Measurements from ENCODE around the gene MINDY4. TPM values are rescaled to one million over a fixed set of nuclear protein-coding genes. Genes with fewer than 3 reads are reported as not detected.

Gene MINDY4
- total and polyA plus RNA-seq, 2 of the 4 experiments (the other 2 are of a cell fraction), result 1.8 to 3.6 TPM

DNA sequence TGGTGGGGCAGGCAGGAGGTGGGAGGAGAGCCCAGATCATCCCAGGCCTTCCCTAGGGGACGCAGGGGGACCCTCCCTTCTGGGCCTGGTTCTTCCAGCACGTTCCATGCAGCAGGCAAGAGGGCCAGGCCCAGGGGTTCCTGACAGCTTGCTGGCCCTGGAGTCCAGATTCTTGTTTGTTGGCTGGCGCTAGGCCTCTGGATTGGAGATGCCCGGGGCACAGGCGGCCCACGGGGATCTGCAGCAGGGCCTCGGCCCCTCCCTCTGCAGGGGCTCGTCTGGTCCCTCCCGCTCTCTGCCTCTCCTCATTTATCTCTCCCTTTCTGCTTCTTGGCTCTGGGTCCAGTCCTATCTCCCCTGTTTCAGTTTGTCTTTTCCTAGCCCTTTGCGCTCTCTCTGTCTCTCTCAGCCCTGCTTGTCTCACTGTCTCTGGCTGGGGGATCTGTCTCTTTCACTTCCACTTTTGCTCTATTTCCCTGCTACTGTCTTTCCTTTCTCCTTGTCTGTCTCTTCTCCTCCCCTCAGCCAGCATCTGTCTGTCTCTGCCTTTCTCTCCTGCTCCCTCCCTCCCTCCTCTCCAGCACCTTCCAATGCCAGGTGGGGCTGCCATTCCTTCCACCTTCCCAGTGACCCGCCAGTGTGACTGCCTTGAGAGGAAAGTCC is 139.3 kb downstream of the MINDY4 start:
- no peak overlapping the region for H3K14ac ChIP-seq (replicated peaks; ENCODE audit: low read depth, low read length)
- no peaks in the 10 kb centered on the region for H3K79me1 ChIP-seq (ENCODE audit: low read depth in 1 of 2, low read length in 2 of 2)
- no peak overlapping the region for H2AK5ac ChIP-seq (ENCODE audit: low read depth, low read length)
- H3K36me3 ChIP-seq (ENCODE audit: control insufficient read depth, insufficient read depth, low read length), result no peaks in the 10 kb centered on the region
- H3K23ac ChIP-seq (ENCODE audit: low read depth, low read length), result no peak overlapping the region
- H3K9me3 ChIP-seq (ENCODE audit: control insufficient read depth, insufficient read depth, low read length), result no peaks in the 10 kb centered on the region
- no peaks in the 10 kb centered on the region for H4K20me1 ChIP-seq (ENCODE audit: insufficient read depth, low read length)
- no peak overlapping the region for H3K9ac ChIP-seq (ENCODE audit: low read depth, low read length)
- peaks cover 7% of the 10 kb centered on the region for H3K4me1 ChIP-seq (ENCODE audit: control insufficient read depth, insufficient read depth, low read length)
- H3K56ac ChIP-seq (ENCODE audit: extremely low read depth, insufficient read depth, low read length), result no peak overlapping the region
- intact Hi-C loops (cut with micrococcal nuclease), result no loop called here
- no peak overlapping the region for H2BK5ac ChIP-seq (ENCODE audit: low read depth, low read length, poor library complexity, severe bottlenecking)
- no TSS peak for BruUV-seq (replicated peaks)
- TF ChIP-seq, protein P1, sequence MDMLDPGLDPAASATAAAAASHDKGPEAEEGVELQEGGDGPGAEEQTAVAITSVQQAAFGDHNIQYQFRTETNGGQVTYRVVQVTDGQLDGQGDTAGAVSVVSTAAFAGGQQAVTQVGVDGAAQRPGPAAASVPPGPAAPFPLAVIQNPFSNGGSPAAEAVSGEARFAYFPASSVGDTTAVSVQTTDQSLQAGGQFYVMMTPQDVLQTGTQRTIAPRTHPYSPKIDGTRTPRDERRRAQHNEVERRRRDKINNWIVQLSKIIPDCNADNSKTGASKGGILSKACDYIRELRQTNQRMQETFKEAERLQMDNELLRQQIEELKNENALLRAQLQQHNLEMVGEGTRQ (IDR thresholded peaks at IDR 0.05; ENCODE audit: low read depth, low read length), result no peak
- no peak for TF ChIP-seq BHLHE40 (IDR thresholded peaks at IDR 0.05; ENCODE audit: low read depth, low read length)
- TF ChIP-seq FOS (IDR thresholded peaks at IDR 0.05; ENCODE audit: low read depth, low read length), result no peak
- TF ChIP-seq, protein P2, sequence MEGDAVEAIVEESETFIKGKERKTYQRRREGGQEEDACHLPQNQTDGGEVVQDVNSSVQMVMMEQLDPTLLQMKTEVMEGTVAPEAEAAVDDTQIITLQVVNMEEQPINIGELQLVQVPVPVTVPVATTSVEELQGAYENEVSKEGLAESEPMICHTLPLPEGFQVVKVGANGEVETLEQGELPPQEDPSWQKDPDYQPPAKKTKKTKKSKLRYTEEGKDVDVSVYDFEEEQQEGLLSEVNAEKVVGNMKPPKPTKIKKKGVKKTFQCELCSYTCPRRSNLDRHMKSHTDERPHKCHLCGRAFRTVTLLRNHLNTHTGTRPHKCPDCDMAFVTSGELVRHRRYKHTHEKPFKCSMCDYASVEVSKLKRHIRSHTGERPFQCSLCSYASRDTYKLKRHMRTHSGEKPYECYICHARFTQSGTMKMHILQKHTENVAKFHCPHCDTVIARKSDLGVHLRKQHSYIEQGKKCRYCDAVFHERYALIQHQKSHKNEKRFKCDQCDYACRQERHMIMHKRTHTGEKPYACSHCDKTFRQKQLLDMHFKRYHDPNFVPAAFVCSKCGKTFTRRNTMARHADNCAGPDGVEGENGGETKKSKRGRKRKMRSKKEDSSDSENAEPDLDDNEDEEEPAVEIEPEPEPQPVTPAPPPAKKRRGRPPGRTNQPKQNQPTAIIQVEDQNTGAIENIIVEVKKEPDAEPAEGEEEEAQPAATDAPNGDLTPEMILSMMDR (conservative IDR thresholded peaks at IDR 0.05; ENCODE audit: low read depth, low read length), result no peak
- dilution Hi-C loops (cut with HindIII; ENCODE audit: low sequenced_read_pairs, unreplicated experiment), result no loop called here
- CTCF ChIA-PET, result no interaction called here
- POLR2A ChIA-PET (ENCODE audit: unreplicated experiment), result no interaction called here
- no peak overlapping the region for H3K4me3 ChIP-seq (ENCODE audit: insufficient read depth, low read depth, low read length)
- 79% methylated on average over 6 of the region's 11 CpGs; no CpG with 5 or more reads in 1 of the 2 experiments for WGBS, 2 experiments (ENCODE audit: extremely low coverage in 2 of 2, insufficient read length in 1 of 2)
- no peak overlapping the region for H2BK20ac ChIP-seq (ENCODE audit: low read depth, low read length)
- peaks cover 3% of the 10 kb centered on the region; the same call in 1 of the 2 replicates for H3K27me3 ChIP-seq (ENCODE audit: control insufficient read depth, insufficient read depth, low read length)
- H3K4me2 ChIP-seq (ENCODE audit: low read depth, low read length), result no peak overlapping the region
- in situ Hi-C loops (cut with MboI; ENCODE audit: low sequenced_read_pairs), result no loop called here
- no peak overlapping the region for H2BK15ac ChIP-seq (ENCODE audit: low read depth, low read length)
- ATAC-seq (ENCODE audit: low read depth), result no peak
- H3K4ac ChIP-seq (ENCODE audit: low read depth, low read length), result peak overlapping the region; percentile 22; the same call in 1 of the 2 replicates
- DNase-seq, result no peak
- no peak overlapping the region for H3K18ac ChIP-seq (ENCODE audit: low read depth, low read length)
- H2BK120ac ChIP-seq (ENCODE audit: low read depth, low read length), result no peak overlapping the region
- H2AFZ ChIP-seq (replicated peaks; ENCODE audit: low read length, poor library complexity), result no peak overlapping the region
- no peak overlapping the region for H4K5ac ChIP-seq (ENCODE audit: low read depth, low read length)
- H3K27ac ChIP-seq (ENCODE audit: insufficient read depth, low read length), result no peak overlapping the region
- no peak overlapping the region for H2AK9ac ChIP-seq (replicated peaks; ENCODE audit: low read depth, low read length, poor library complexity)
- H4K8ac ChIP-seq (ENCODE audit: low read depth in 2 of 2, low read length in 2 of 2), result no peak overlapping the region
- H3K9me1 ChIP-seq (ENCODE audit: insufficient read depth, low read length), result peaks cover 4% of the 10 kb centered on the region; the same call in 1 of the 2 replicates
- no peak overlapping the region for H4K91ac ChIP-seq (ENCODE audit: insufficient read depth, low read depth, low read length)

All from IMR-90 (cell line).